GM12874 (cell line): Measurements from ENCODE around the gene OPCML.

Experiments used
- TF ChIP-seq, protein P1 (sequence below): IDR thresholded peaks from 2 replicates; pipeline ENCODE4 v1.5.1; 2011; ENCODE audit warnings: low read depth, mild to moderate bottlenecking, control low read depth, low read length, moderate library complexity; ENCODE audit not compliant: insufficient read depth

OPCML gene

GRCh38 chr11:133215596-133216230, 316.6 kb downstream of the OPCML start:
- TF ChIP-seq, protein P1, sequence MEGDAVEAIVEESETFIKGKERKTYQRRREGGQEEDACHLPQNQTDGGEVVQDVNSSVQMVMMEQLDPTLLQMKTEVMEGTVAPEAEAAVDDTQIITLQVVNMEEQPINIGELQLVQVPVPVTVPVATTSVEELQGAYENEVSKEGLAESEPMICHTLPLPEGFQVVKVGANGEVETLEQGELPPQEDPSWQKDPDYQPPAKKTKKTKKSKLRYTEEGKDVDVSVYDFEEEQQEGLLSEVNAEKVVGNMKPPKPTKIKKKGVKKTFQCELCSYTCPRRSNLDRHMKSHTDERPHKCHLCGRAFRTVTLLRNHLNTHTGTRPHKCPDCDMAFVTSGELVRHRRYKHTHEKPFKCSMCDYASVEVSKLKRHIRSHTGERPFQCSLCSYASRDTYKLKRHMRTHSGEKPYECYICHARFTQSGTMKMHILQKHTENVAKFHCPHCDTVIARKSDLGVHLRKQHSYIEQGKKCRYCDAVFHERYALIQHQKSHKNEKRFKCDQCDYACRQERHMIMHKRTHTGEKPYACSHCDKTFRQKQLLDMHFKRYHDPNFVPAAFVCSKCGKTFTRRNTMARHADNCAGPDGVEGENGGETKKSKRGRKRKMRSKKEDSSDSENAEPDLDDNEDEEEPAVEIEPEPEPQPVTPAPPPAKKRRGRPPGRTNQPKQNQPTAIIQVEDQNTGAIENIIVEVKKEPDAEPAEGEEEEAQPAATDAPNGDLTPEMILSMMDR = no peak

DNA sequence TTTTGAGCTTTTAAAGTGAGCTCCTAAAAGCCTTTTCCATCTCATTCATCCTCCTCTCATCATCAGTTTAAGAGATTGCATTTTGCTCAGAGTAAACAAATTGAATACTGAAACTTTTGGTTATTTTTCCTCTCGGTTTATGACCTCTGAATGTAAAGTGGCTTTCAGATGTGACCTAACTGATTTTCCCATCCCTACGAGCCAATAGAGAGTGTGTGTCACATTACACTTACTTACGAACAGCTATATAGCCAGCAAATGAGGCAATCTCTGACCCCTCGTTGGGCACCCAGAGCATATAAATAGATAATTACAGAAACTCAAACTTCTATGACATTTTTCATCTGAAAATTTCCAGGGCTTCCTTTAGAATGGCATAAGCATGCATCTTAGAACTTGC, 317.7 kb downstream of the OPCML start:
- TF ChIP-seq, protein P1 = no peak

DNA sequence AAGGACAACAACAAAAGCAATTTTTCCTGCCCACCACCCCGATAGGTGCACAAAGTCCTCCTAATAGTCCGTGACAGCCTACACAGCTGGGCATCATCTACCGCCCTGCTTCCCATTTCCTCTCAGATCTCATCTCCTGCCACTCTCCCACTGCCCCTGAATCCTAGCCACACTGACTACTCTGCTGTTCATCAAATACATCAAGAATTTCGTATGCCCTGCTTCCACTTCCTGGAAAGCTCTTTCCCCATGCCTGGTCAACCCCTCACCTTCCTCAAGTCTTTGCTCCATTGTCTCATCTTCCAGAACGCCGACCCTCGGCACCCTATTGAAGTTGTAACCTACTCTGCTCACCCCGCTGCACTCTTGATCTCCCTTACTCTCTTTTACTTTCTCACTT, 320.1 kb downstream of the OPCML start:
- TF ChIP-seq, protein P1 = no peak

DNA sequence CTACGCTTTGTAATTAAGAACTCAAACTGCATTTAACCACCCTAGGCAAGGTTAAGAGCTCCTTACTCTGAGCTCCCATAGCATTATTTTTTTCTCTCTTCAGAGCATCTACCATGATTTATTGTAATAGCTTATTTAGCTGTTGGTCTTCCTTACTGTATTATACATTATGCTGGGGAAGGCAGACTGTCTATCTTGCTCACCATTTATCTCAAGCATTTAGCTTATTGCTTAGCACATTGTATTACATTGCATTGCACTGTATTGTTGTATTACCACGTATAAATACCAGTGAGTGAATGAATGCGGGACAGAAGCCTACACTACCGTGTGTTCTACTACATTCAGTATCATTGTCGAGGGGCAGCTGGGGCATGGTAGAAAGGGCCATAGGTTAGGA, 324.3 kb downstream of the OPCML start:
- TF ChIP-seq, protein P1 = no peak

DNA sequence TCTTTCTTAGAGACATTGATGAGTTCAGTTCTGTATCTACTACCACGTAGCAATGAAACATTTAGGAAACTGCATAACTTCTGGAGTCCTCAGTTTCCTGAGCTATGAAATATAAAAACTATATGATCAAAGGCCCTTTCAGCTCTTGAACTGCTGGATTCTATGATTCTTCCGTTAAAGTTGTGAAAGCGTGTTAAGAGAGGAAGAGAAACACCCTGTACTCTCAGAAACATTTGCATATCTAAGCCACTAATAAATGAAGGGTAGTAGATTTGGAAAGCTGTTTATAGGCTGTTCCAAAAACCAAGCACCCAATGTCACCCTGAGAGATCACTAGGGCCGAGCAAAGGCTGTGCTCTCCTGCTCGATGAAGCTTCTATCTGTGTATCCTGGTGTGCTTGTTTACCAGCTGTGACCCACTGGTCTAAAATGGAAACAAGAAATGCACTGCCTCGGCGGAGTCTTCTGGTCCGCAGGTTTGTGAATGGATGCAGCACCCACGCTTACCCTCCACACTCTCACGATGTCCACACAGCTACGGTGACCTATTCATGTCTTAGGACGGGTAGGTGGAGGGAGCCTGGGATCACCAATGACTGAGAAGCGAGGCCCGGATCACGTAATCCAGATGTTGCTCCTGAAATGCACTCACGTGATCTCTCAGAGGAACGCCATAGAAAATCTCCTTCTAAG, 325.8 kb downstream of the OPCML start:
- TF ChIP-seq, protein P1 = no peak

- TF ChIP-seq, protein P1 = no peak
These were observed 328.1 kb downstream of the OPCML start for GRCh38 chr11:133204158-133204557.

GRCh38 chr11:133202816-133203215, 329.5 kb downstream of the OPCML start:
- TF ChIP-seq, protein P1 = no peak
